ENCODE measurements around the gene COX19. TPM values are rescaled to one million over a fixed set of nuclear protein-coding genes. Genes with fewer than 3 reads are reported as not detected.

Gene COX19
- total RNA-seq, 1 donor from 2014 or later = 12.9 TPM

DNA sequence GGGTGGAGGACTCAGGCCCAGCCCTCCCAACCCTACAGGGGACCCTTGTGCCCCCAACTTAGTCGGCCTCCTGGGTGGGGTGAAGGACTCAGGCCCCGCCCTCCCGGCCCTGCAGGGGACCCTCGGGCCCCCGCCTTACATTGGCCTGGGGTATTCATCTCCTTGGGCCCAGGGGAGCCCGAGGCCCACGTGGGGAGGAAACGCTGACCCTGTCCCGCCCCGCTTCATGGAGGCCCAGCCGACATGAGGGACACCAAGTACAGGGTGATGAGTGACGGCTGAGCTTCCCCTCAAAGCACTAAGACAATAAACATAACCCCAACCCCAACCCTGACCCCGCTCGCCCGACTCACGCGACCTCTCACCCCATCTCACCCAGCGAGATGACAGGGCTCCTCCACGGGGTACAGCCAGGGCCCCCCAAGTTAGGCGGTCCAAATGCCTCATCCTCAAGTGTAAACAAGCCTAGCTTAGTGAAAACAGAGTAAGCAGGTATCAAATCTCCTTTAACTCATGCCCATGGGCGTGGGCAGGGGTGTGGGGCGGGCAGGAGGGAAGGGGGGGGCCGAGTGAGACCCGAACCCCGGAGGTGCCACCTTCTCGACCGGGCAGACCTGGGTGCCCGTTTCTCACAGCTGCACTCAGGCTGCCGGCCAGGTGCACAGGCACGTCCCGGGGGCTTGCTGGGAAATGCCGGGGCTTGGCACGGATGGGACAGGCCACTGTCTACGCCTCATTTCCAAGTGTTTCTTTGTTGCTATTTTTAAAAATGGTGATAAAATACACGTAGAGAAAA, 15.8 kb upstream of the COX19 start:
- peaks cover 30% of the 10 kb centered on the region for H3K27me3 ChIP-seq (ENCODE audit: low read depth)
- TF ChIP-seq CTCF (IDR thresholded peaks at IDR 0.05) = no peak

GRCh38 chr7:990352-990932, 15.1 kb upstream of the COX19 start:
- intact Hi-C loops (cut with DNase I) = loop anchor here (5.0 kb wide), 1 partner anchor 72 kb away; no protein-coding TSS in a partner anchor
- no peak for DNase-seq
- Histone ChIP-seq H3K4me3 (no peak overlapping the region), H3K27ac (no peak overlapping the region), H3K4me1 (peaks cover 18% of the 10 kb centered on the region), H3K36me3 (no peaks in the 10 kb centered on the region), H3K9me3 (no peaks in the 10 kb centered on the region), H3K27me3 (ENCODE audit: low read depth) (peaks cover 37% of the 10 kb centered on the region)
- ATAC-seq = no peak
- TF ChIP-seq CTCF (IDR thresholded peaks at IDR 0.05) = no peak

More for the DNA sequence above, 15.8 kb upstream of the COX19 start:
- DNase-seq (no peak), ATAC-seq (no peak)
- intact Hi-C loops (cut with DNase I) = loop anchor here (5.0 kb wide), 1 partner anchor 71 kb away; no protein-coding TSS in a partner anchor
- H3K9me3 ChIP-seq = no peaks in the 10 kb centered on the region
- H3K36me3 ChIP-seq = peaks cover under 1% of the 10 kb centered on the region
- H3K4me1 ChIP-seq = peaks cover 18% of the 10 kb centered on the region
- no peak overlapping the region for H3K27ac ChIP-seq
- H3K4me3 ChIP-seq = no peak overlapping the region

DNA sequence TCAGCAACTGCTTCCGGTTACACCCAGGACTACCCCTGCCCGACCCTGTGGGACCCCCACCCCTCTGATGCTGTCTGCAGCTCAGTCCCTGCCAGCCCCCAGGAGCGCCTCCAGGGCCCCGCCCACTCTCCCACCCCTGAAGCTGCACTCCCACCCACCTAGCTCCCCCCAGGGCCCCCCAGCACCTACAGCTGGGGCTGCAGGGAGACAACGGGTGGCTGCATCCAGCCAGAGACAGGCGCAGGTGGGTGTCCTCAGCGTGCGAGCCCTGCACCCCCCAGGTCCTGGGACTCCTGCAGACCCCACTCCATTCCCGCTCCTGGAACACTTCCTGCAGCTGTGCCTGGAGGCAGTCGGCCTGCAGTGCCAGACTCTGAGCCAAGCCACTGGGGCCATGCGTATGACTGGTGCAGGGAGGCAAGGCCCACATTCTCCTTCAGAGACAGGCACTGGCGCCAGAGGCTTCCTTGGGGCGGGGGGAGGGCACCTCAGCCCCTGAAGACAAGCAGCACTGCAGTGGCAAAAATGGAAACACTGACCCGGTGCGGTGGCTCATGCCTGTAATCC, 13.7 kb upstream of the COX19 start:
- H3K27me3 ChIP-seq (ENCODE audit: low read depth) = peaks cover 51% of the 10 kb centered on the region
- TF ChIP-seq CTCF (IDR thresholded peaks at IDR 0.05) = no peak
- peaks cover 18% of the 10 kb centered on the region for H3K4me1 ChIP-seq
- H3K9me3 ChIP-seq = no peaks in the 10 kb centered on the region
- no peak overlapping the region for H3K27ac ChIP-seq
- H3K36me3 ChIP-seq = no peaks in the 10 kb centered on the region
- DNase-seq (no peak), ATAC-seq (no peak)
- intact Hi-C loops (cut with DNase I) = no loop called here
- no peak overlapping the region for H3K4me3 ChIP-seq

- intact Hi-C loops (cut with DNase I) = no loop called here
- Histone ChIP-seq H3K27ac (no peak overlapping the region), H3K27me3 (ENCODE audit: low read depth) (peaks cover 57% of the 10 kb centered on the region), H3K4me1 (peaks cover 15% of the 10 kb centered on the region), H3K9me3 (no peaks in the 10 kb centered on the region), H3K4me3 (no peak overlapping the region), H3K36me3 (no peaks in the 10 kb centered on the region)
- ATAC-seq (no peak), DNase-seq (no peak)
- no peak for TF ChIP-seq CTCF (IDR thresholded peaks at IDR 0.05)
These were observed 13.1 kb upstream of the COX19 start for GRCh38 chr7:988426-988911.

DNA sequence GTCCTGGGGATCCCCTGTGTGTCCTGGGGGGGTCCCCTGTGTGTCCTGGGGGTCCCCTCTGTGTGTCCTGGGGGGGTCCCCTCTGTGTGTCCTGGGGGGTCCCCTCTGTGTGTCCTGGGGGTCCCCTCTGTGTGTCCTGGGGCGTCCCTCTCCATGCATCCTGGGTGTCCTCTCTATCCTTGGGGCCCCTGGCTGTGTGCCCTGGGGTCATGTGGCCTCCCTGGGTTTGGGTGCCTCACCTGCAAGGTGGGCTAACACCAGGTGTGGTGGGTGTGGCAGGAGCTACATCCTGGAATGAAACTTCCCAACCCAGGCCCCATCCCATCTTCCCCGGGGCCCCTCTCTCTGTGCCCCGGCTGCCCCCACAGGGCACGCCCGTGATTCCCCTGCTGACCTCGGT, 12.6 kb upstream of the COX19 start:
- Histone ChIP-seq H3K4me1 (peaks cover 10% of the 10 kb centered on the region), H3K36me3 (no peaks in the 10 kb centered on the region), H3K27ac (no peak overlapping the region), H3K4me3 (no peak overlapping the region), H3K27me3 (ENCODE audit: low read depth) (peaks cover 62% of the 10 kb centered on the region), H3K9me3 (no peaks in the 10 kb centered on the region)
- no peak for TF ChIP-seq CTCF (IDR thresholded peaks at IDR 0.05)
- DNase-seq = no peak
- no peak for ATAC-seq
- intact Hi-C loops (cut with DNase I) = no loop called here

Data from lower lobe of right lung (tissue), 2 donors.